Bronchial epithelial cell (primary cell): ENCODE measurements around the gene DGLUCY. TPM values are rescaled to one million over a fixed set of nuclear protein-coding genes. Genes with fewer than 3 reads are reported as not detected.
"Not testable (repeated sequence)": the region's sequence is repeated elsewhere in the genome, so short reads cannot be mapped to it uniquely, and the experiment has no call there.

ENCODE experiments used
- DNase-seq: peaks from one replicate; pipeline ENCODE4 v3.0.0-alpha.2; 2010; ENCODE audit warnings: low read depth
- FAIRE-seq: peaks from 2 replicates; lab custom pipeline; 2011; peaks lifted over from hg19 to GRCh38; lab: Jason Lieb, UNC
- H3K27me3 ChIP-seq: 2 replicates; pipeline ENCODE4 v1.5.1; 2011; ENCODE audit warnings: low read length; ENCODE audit not compliant: control insufficient read depth, insufficient read depth
- H3K36me3 ChIP-seq: 2 replicates; pipeline ENCODE4 v1.5.1; 2011; ENCODE audit warnings: low read length; ENCODE audit not compliant: control insufficient read depth, insufficient read depth
- H3K4me3 ChIP-seq: 2 replicates; pipeline ENCODE4 v1.5.1; 2011; ENCODE audit warnings: mild to moderate bottlenecking, low read depth, low read length, control low read depth
- CTCF ChIP-seq: IDR thresholded peaks from 2 replicates; pipeline ENCODE4 v1.5.1; 2011; ENCODE audit warnings: mild to moderate bottlenecking, moderate library complexity, low read length, control low read depth, inconsistent platforms; ENCODE audit not compliant: insufficient read depth, severe bottlenecking
- total RNA-seq: library from RNA; depleted of rRNA; stranded (reverse); fragments of >200 nt; gene quantifications from 2 replicates; pipeline ENCODE4 v1.2.1, GENCODE V29; 2014

DGLUCY gene
- total RNA-seq, 1 donor from 2014 or later: 8.4 TPM

GRCh38 chr14:91220581-91221000, 106.7 kb downstream of the DGLUCY start:
- Histone ChIP-seq H3K36me3 (peaks cover 5% of the 10 kb centered on the region), H3K4me3 (no peak overlapping the region), H3K27me3 (no peaks in the 10 kb centered on the region)
- FAIRE-seq: no peak
- no peak for TF ChIP-seq CTCF
- peak; percentile 83 for DNase-seq

GRCh38 chr14:91221270-91221669, 107.4 kb downstream of the DGLUCY start:
- TF ChIP-seq CTCF: no peak
- no peaks in the 10 kb centered on the region for H3K27me3 ChIP-seq
- FAIRE-seq (peak; percentile 43), DNase-seq (no peak)
- no peak overlapping the region for H3K4me3 ChIP-seq
- peaks cover 4% of the 10 kb centered on the region for H3K36me3 ChIP-seq

GRCh38 chr14:91223028-91223783, 109.3 kb downstream of the DGLUCY start:
- peak; percentile 52 for FAIRE-seq
- no peaks in the 10 kb centered on the region for H3K27me3 ChIP-seq
- H3K4me3 ChIP-seq: no peak overlapping the region
- peak; percentile 19 for DNase-seq
- peaks cover 1% of the 10 kb centered on the region for H3K36me3 ChIP-seq
- TF ChIP-seq CTCF: no peak

GRCh38 chr14:91225025-91225424, 111.2 kb downstream of the DGLUCY start:
- H3K36me3 ChIP-seq: peaks cover 1% of the 10 kb centered on the region
- no peak overlapping the region for H3K4me3 ChIP-seq
- H3K27me3 ChIP-seq: no peaks in the 10 kb centered on the region
- TF ChIP-seq CTCF: no peak
- FAIRE-seq (no peak), DNase-seq (peak; percentile 76)

- not testable (repeated sequence) for H3K27me3 ChIP-seq, FAIRE-seq, DNase-seq, H3K36me3 ChIP-seq, H3K4me3 ChIP-seq
These were observed 112.5 kb downstream of the DGLUCY start for GRCh38 chr14:91226360-91226759.

GRCh38 chr14:91227183-91227628, 113.3 kb downstream of the DGLUCY start:
- DNase-seq (no peak), FAIRE-seq (no peak)
- Histone ChIP-seq H3K4me3 (no peak overlapping the region), H3K36me3 (peaks cover 1% of the 10 kb centered on the region), H3K27me3 (no peaks in the 10 kb centered on the region)
- no peak for TF ChIP-seq CTCF
